ENCODE data around the gene MCCD1. TPM values are rescaled to one million over a fixed set of nuclear protein-coding genes. Genes with fewer than 3 reads are reported as not detected.

The MCCD1 gene
- total RNA-seq, 2 donors from 2014 or later, result not detected

- Histone ChIP-seq H3K36me3 (ENCODE audit: control insufficient read depth, insufficient read depth, low read length) (peaks cover 37% of the 10 kb centered on the region), H3K4me3 (ENCODE audit: low read length) (peak within 1 kb of the TSS; percentile 99), H3K27ac (ENCODE audit: low read depth, low read length) (peak within 1 kb of the TSS; percentile 100), H3K4me1 (ENCODE audit: control insufficient read depth, insufficient read depth, low read length) (peaks cover 7% of the 10 kb centered on the region), H3K27me3 (ENCODE audit: control insufficient read depth, insufficient read depth, low read length, poor library complexity, severe bottlenecking) (no peaks in the 10 kb centered on the region), H3K9me3 (ENCODE audit: control insufficient read depth, low read length) (no peaks in the 10 kb centered on the region), H3K9ac (ENCODE audit: extremely low read depth, low read length, poor library complexity, severe bottlenecking) (peak within 1 kb of the TSS; percentile 98)
- no peaks in the 10 kb centered on the region for H3K27me3 Mint-ChIP-seq (ENCODE audit: insufficient read depth)
- H3K4me1 Mint-ChIP-seq, result peaks cover 35% of the 10 kb centered on the region
- peak within 1 kb of the TSS; percentile 99 for H3K27ac Mint-ChIP-seq
- peaks cover 36% of the 10 kb centered on the region for H3K36me3 Mint-ChIP-seq (ENCODE audit: low read depth)
- no peak for TF ChIP-seq CTCF (conservative IDR thresholded peaks at IDR 0.05)
- 0% methylated on average over 25 to 43 of the region's 43 CpGs for WGBS, 2 experiments (ENCODE audit: insufficient coverage in 1 of 2, insufficient read length in 1 of 2)
- DNase-seq, result peak; percentile 97
- peak within 1 kb of the TSS; percentile 98 for H3K4me3 Mint-ChIP-seq
- no peaks in the 10 kb centered on the region for H3K9me3 Mint-ChIP-seq
Observed at GRCh38 chr6:31541658-31542521, 13.1 kb downstream of the MCCD1 start, which contains the start of gene DDX39B. Gene DDX39B, minus strand, starts transcription at chr6:31542003. Its CDS starts 1,471 bp downstream, at chr6:31540532.

GRCh38 chr6:31543639-31544038 is 14.9 kb downstream of the MCCD1 start:
- Histone ChIP-seq H3K4me1 (ENCODE audit: control insufficient read depth, insufficient read depth, low read length) (peaks cover 11% of the 10 kb centered on the region), H3K27me3 (ENCODE audit: control insufficient read depth, insufficient read depth, low read length, poor library complexity, severe bottlenecking) (no peaks in the 10 kb centered on the region), H3K9ac (ENCODE audit: extremely low read depth, low read length, poor library complexity, severe bottlenecking) (no peak overlapping the region), H3K36me3 (ENCODE audit: control insufficient read depth, insufficient read depth, low read length) (peaks cover 26% of the 10 kb centered on the region), H3K27ac (ENCODE audit: low read depth, low read length) (no peak overlapping the region), H3K4me3 (ENCODE audit: low read length) (no peak overlapping the region), H3K9me3 (ENCODE audit: control insufficient read depth, low read length) (no peaks in the 10 kb centered on the region)
- no peak for DNase-seq
- H3K9me3 Mint-ChIP-seq, result no peaks in the 10 kb centered on the region
- 95 to 96% methylated on average over 6 of the region's 6 CpGs for WGBS, 2 experiments (ENCODE audit: insufficient coverage in 1 of 2, insufficient read length in 1 of 2)
- H3K4me3 Mint-ChIP-seq, result no peak overlapping the region
- no peaks in the 10 kb centered on the region for H3K27me3 Mint-ChIP-seq (ENCODE audit: insufficient read depth)
- TF ChIP-seq CTCF (conservative IDR thresholded peaks at IDR 0.05), result no peak
- H3K36me3 Mint-ChIP-seq (ENCODE audit: low read depth), result peaks cover 25% of the 10 kb centered on the region
- H3K4me1 Mint-ChIP-seq, result peaks cover 31% of the 10 kb centered on the region
- H3K27ac Mint-ChIP-seq, result no peak overlapping the region

- Mint-ChIP-seq H3K27ac (no peak overlapping the region), H3K36me3 (ENCODE audit: low read depth) (peaks cover 23% of the 10 kb centered on the region), H3K27me3 (ENCODE audit: insufficient read depth) (no peaks in the 10 kb centered on the region), H3K4me3 (no peak overlapping the region), H3K9me3 (no peaks in the 10 kb centered on the region), H3K4me1 (peaks cover 21% of the 10 kb centered on the region)
- H3K9ac ChIP-seq (ENCODE audit: extremely low read depth, low read length, poor library complexity, severe bottlenecking), result no peak overlapping the region
- 86 to 92% methylated on average over 1 to 2 of the region's 2 CpGs for WGBS, 2 experiments (ENCODE audit: insufficient coverage in 1 of 2, insufficient read length in 1 of 2)
- peaks cover 9% of the 10 kb centered on the region for H3K4me1 ChIP-seq (ENCODE audit: control insufficient read depth, insufficient read depth, low read length)
- H3K27ac ChIP-seq (ENCODE audit: low read depth, low read length), result no peak overlapping the region
- no peaks in the 10 kb centered on the region for H3K9me3 ChIP-seq (ENCODE audit: control insufficient read depth, low read length)
- no peak overlapping the region for H3K4me3 ChIP-seq (ENCODE audit: low read length)
- no peaks in the 10 kb centered on the region for H3K27me3 ChIP-seq (ENCODE audit: control insufficient read depth, insufficient read depth, low read length, poor library complexity, severe bottlenecking)
- DNase-seq, result no peak
- H3K36me3 ChIP-seq (ENCODE audit: control insufficient read depth, insufficient read depth, low read length), result peaks cover 26% of the 10 kb centered on the region
- no peak for TF ChIP-seq CTCF (conservative IDR thresholded peaks at IDR 0.05)
Observed at GRCh38 chr6:31544676-31545075, 15.9 kb downstream of the MCCD1 start.
